ENCODE results near the gene GSK3A.

The GSK3A gene

DNA sequence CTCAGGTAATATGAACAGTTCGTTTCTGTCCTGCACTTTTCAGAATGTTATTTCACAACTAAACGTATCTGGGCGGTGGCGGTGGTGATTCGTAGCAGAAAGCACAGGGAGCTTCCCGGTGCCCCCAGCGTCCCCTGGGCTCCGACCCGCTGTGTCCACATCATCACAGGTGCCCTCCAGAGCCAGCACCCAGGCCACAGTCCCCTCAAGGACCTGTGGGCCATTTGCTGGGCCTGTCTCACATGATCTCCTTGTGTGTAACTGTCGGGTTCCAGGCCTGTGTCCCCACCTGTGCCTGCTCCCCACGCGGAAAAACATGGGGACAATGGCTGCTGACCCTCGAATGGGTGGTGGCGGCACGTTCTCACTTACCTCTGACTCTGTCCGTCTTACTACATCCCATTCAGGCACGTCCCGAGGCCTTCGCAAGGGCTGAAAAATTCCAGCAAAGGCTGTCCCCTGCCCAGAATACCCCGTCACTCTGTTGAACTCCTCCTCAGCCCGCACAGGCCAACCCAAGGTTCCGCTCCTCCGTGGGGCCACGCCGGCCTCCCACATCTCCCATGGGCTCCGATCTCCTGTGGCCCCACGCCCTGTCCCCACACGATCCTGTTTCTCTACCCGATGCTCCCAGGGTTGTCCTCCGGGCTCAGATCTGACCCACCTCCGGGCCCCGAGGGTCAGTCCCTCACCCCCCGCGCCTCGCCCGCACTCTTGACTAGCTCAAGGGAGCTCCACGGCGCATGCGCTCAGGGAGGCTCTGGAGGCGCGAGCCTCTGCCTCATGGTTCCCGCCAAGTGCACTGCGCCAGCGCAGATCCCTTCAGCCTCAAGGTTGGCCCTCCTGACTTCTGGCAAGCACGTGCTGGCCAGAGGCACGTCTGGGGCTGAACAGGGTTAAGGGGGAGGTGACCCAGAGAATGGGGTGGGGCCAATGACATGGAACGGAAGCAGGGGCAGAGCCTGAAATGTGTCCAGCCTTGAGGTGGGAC, 46.1 kb downstream of the GSK3A start:
- DNase-seq = no peak

- DNase-seq = no peak
Observed at GRCh38 chr19:42193706-42194105, 48.7 kb downstream of the GSK3A start.

DNA sequence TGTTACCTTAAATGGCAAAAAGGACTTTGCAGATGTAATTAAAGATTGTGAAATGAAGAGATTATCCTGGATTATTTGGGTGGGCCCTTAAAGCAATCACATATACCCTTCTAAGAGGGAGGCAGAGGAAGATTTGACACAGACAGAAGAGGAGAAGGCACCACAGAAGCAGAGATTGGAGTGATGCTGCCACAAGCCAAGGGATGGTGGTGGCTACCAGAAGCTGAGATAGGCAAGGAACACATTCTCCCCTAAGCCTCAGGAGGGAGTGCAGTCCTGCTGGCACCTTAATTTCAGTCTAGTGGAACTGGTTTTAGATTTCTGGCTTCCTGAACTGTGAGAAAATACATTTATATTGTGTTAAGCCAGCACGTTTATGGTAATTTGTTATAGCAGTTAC, 49.1 kb downstream of the GSK3A start:
- DNase-seq = no peak

GRCh38 chr19:42191855-42192254, 50.5 kb downstream of the GSK3A start:
- DNase-seq = no peak

DNA sequence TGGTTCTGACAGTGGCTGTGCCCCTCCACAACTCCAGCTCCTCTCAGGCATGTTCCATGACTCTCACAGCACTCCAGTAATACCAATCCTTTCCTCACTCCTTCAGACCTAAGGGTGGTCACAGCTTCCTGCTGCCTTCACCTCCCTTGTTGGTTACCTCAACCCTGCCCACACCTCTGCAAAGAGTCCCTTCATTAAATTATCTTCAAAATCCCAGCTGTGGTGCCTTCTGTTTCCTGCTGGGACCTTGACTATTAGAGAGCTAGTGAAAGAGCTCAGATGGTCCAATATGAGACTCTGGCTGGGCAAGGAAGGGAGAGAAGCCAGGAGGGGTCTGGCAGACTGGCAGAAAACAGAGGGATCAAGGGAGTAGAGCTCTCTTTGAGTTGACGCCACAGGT, 51.1 kb downstream of the GSK3A start:
- no peak for DNase-seq

DNA sequence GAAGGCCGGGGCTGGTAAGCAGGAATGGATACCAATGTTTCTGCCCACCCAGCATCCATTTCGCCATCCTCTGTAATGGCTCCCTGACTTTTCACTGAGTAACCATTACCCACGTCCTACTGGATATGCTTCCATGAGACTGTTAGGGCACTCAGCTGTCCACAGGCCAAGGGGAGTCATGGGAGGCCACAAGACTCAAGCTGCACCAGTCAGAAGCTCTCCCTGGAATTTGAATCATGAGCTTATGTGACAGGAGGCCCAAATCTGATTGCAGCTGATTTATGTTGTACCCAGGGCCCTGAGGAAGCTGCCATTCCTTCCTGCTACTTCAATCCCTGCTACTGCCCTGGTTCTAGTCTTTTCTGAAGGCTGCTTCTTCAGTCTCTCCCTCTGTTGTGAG, 53.3 kb downstream of the GSK3A start:
- DNase-seq = no peak

DNA sequence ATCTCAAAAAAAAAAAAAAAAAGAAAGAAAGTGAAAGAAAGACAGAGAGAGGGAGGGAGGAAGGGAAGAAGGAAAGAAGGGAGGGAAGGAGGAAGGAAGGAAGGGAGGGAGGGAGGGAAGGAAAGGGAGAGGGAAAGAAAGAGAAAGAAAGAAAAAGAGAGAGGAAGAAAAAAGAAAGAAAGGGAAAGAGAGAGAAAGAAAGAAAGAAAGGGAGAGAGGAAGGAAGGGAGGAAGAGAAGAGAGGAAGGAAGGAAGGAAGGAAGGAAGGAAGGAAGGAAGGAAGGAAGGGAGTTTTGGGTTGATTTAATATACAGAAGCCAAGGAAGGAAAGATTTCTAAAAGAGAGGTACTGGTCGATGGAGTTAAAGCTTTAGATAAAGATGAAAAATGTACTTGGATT, 53.7 kb downstream of the GSK3A start:
- DNase-seq = no peak

GRCh38 chr19:42185277-42185676, 57.1 kb downstream of the GSK3A start:
- DNase-seq = peak; percentile 58

- peak; percentile 69 for DNase-seq
Observed at GRCh38 chr19:42184401-42184861, 58.0 kb downstream of the GSK3A start.

Data from CD4-positive, alpha-beta T cell treated with Interleukin-15 for 1 hour (primary cell).